ENCODE data around the gene KASH5.

The KASH5 gene

GRCh38 chr19:49422407-49423070 is 34.5 kb downstream of the KASH5 start:
- DNase-seq, result peak; percentile 43 to 46

- DNase-seq, result no peak
Observed at GRCh38 chr19:49423071-49423984, 35.3 kb downstream of the KASH5 start, which contains the start of gene PTH2. Gene PTH2 (minus strand): TSS chr19:49423441. CDS start chr19:49423339, 102 bp downstream.

GRCh38 chr19:49423985-49424303 is 35.9 kb downstream of the KASH5 start:
- DNase-seq, result no peak

GRCh38 chr19:49425178-49425577 is 37.1 kb downstream of the KASH5 start, which contains the start of gene GFY:
Gene GFY (plus strand): TSS chr19:49425388. CDS start chr19:49426431, 1,043 bp downstream.
- no peak for DNase-seq

GRCh38 chr19:49425922-49426592 is 38.0 kb downstream of the KASH5 start:
- DNase-seq, result peak; percentile 80 to 87

- no peak for DNase-seq
Observed at GRCh38 chr19:49427339-49427738, 39.3 kb downstream of the KASH5 start.

GRCh38 chr19:49427855-49428546 is 40.0 kb downstream of the KASH5 start:
- peak in 1 of 2 experiments; percentile 25 for DNase-seq

GRCh38 chr19:49428547-49429451 is 40.8 kb downstream of the KASH5 start:
- no peak for DNase-seq

GRCh38 chr19:49430172-49430677 is 42.2 kb downstream of the KASH5 start:
- peak; percentile 38 to 51 for DNase-seq

- DNase-seq, result no peak
Observed at GRCh38 chr19:49430678-49431329, 42.8 kb downstream of the KASH5 start.

GRCh38 chr19:49431330-49431749 is 43.3 kb downstream of the KASH5 start:
- DNase-seq, result no peak

GRCh38 chr19:49432141-49433073 is 44.4 kb downstream of the KASH5 start:
- no peak for DNase-seq

GRCh38 chr19:49433240-49433901 is 45.3 kb downstream of the KASH5 start:
- no peak for DNase-seq

- DNase-seq, result no peak
Observed at GRCh38 chr19:49434907-49435583, 47.0 kb downstream of the KASH5 start.

- DNase-seq, result no peak
Observed at GRCh38 chr19:49435670-49436069, 47.6 kb downstream of the KASH5 start.

- DNase-seq, result no peak
Observed at GRCh38 chr19:49436381-49437017, 48.5 kb downstream of the KASH5 start.

GRCh38 chr19:49437231-49437630 is 49.2 kb downstream of the KASH5 start:
- no peak for DNase-seq

GRCh38 chr19:49438261-49438660 is 50.2 kb downstream of the KASH5 start:
- no peak for DNase-seq

Data from NCI-H187 (cell line).